Activated CD4-positive, alpha-beta T cell treated with anti-CD3 and anti-CD28 coated beads for 1 hour (primary cell): ENCODE measurements around the gene SYNE4.
"Not testable (repeated sequence)": the region's sequence is repeated elsewhere in the genome, so short reads cannot be mapped to it uniquely, and the experiment has no call there.

Experiments used
- DNase-seq: peaks from one replicate; pipeline ENCODE4 v3.0.0-alpha.2; 2020

SYNE4 gene

DNA sequence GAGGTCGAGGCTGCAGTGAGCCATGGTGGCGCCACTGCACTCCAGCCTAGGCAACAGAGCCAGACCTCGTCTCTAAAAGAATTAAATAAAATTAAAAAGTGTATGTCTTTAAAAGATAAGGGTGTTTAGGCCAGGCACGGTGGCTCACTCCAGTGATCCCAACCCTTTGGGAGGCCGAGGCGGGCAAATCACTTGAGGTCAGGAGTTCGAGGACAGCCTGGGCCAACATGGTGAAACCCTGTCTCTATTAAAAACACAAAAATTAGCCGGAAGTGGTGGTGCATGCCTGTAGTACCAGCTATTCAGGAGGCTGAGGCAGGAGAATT lies 21.1 kb downstream of the SYNE4 start:
- DNase-seq = no peak

DNA sequence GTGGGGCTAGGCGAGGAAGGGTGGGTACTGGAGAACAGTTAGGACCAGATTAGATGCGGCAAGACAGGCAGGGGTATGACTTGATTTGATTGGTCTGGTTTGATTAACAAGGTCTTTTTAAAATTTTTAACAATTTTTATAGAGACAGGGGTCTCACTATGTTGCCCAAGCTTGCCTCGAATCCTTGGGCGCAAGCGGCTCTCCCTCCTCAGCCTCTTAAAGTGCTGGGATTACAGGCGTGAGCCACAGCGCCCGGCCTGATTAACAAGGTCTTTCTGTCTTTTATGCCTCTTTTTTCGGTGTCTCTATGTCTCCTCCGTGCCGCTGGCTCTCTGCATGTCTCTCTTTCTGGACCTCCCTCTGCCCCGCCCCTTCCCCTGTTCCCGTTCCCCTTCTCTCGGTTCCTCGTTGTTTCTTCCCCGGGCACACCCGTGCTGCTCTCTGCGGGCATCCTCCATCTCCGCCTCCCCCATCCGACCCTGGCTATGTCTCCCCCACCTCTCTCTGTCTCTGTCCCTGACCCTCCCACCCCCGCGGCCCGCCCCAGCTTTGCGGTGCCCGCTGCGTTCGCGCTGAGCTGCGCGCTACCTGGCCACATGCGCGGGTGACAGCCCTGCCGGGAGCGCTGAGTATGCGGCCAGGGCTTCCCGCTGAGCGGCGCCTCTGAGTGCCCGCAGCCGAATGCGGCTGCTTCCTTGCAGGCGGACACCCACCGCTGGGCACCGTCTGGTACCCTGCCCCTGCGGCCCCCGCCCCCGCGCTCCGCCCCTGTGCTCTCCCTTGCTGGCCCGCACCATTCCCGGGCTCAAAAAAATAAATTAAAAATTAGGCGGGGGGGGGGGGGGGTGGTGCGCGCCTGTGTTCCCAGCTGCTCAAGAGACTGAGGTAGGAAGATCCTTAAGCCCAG lies 21.7 kb downstream of the SYNE4 start:
- no peak for DNase-seq

DNA sequence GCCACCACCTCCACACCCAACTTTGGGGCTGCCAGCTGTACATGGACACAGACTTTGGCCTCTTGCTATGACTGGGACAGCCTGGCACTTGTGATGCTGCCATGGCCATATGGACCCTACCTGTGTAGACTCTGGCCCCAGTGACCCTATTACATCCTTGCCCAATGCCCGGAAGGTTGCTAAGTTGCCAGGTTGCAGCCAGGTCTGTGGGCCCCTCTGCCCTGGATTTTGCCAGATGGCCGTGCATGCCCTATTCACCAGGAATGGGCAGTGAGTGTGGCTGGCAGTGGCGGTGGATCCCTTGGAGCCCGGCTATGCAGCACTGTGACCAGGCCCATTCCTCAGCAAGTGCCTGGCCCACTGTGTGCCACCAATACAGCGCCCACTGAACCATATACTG lies 22.5 kb downstream of the SYNE4 start:
- DNase-seq = no peak

DNA sequence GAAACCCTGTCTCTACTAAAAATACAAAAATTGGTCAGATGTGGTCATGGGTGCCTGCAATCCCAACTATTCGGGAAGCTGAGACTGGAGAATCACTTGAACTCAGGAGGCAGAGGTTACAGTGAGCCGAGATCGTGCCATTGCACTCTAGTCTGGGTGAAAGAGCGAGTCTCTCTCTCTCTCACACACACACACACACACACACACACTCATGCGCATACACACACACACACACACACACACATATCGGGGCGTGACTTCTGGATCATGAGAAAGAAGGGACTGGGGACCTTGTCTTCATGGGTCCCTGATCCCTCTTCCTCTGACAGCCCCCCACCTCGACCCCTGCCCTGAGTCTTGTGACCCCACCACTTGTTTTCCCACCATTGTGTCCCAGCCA lies 25.4 kb downstream of the SYNE4 start:
- DNase-seq = no peak

DNA sequence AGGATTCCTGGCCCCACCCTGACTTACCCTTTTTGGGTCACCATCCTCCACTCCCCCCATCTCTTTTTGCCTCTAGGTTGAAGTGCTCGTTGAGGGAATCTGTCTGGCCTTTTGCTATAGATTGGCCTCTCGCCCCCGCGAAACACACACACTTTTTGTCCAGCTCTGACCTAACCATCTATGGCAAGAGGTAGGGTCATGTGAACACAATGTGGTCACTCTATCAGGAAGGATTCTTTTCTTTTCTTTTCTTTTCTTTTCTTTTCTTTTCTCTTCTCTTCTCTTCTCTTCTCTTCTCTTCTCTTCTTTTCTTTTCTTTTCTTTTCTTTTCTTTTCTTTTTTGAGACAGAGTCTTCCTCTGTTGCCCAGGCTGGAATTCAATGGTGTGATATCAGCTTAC lies 27.6 kb downstream of the SYNE4 start:
- DNase-seq = not testable (repeated sequence)

GRCh38 chr19:35978832-35979365 lies 29.7 kb downstream of the SYNE4 start:
- no peak for DNase-seq

DNA sequence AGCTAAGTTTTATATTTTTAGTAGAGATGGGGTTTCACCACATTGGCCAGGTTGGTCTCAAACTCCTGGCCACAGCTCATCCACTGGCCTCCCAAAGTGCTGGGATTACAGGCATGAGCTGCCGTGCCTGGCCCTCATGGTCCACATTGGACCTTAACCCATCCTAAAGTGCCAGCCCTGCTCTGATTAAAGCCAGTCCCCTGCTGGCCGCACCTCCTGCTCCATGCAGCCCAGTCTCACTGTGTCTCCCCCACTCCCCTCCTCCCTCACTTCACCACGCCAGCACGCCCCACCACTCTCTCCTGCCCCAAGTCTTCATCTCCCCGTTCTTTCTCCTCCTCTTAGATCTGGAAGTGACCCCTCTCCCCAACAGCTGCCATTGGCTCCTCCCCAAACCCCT lies 30.3 kb downstream of the SYNE4 start:
- no peak for DNase-seq

- no peak for DNase-seq
Measured at GRCh38 chr19:35977446-35978222, 31.0 kb downstream of the SYNE4 start.

- no peak for DNase-seq
Measured at GRCh38 chr19:35975608-35976214, 32.9 kb downstream of the SYNE4 start.

- no peak for DNase-seq
Measured at GRCh38 chr19:35973487-35973886, 35.1 kb downstream of the SYNE4 start.

GRCh38 chr19:35966771-35967170 lies 41.8 kb downstream of the SYNE4 start:
- no peak for DNase-seq

GRCh38 chr19:35963514-35963913 lies 45.1 kb downstream of the SYNE4 start:
- no peak for DNase-seq

GRCh38 chr19:35960432-35960972 lies 48.1 kb downstream of the SYNE4 start:
- no peak for DNase-seq

- DNase-seq = no peak
Measured at GRCh38 chr19:35959968-35960320, 48.7 kb downstream of the SYNE4 start.

GRCh38 chr19:35959040-35959967 lies 49.3 kb downstream of the SYNE4 start:
- DNase-seq = peak; percentile 84

DNA sequence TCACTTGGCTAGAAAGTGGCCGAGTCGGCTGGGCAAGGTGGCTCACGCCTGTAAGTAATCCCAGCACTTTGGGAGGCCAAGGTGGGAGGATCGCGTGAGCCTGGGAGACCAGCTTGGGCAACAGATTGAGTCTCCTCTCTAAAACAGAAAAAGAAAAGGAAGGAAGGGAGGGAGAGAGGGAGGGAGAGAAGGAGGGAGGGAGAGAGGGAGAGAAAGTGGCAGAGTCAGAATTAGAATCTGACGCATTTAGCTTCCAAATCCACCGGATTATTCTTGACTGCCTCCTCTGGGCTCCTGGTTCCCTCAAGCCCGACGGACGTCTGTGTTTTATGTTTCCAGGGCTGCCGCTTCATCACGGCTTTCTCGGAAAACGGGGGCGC lies 50.0 kb downstream of the SYNE4 start:
- DNase-seq = no peak

- not testable (repeated sequence) for DNase-seq
Measured at GRCh38 chr19:35957411-35957810, 51.2 kb downstream of the SYNE4 start.

DNA sequence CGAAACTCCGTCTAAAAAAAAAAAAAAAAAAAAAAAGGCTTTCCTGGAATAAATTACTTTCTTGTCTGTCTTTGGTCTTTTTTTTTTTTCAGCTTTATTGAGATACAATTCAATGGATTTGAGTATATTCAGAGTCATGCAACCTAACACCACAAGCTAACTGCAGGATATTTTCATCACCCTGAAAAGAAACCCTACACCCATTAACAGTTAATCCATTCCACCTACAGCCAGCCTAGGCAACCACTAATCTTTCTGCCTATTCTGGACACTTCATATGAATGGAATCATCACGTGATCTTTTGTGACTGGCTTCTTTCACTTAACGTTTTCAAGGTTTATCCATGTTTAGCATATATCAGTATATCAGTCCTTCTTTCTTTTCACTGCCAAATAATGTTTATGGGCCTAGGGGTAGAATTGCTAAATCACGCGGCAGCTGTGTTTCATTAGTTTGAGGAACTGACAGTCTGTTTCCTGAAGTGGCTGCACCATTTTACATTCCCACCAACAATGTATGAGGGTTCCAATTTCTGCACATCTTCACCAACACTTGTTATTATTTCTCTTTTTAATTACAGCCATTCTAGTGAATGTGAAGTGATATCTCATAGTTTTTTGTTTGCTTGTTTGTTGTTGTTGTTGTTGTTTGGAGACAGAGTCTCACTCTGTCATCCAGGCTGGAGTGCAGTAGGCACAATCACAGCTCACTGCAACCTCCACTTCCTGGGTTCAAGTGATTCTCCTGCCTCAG lies 52.6 kb downstream of the SYNE4 start:
- DNase-seq = no peak
